ENCODE results near the gene IGFBP5. TPM values are rescaled to one million over a fixed set of nuclear protein-coding genes. Genes with fewer than 3 reads are reported as not detected.

IGFBP5 gene
- polyA plus RNA-seq, 1 donor = 58.4 TPM

GRCh38 chr2:216650626-216651257 is 44.6 kb downstream of the IGFBP5 start:
- WGBS (ENCODE audit: insufficient coverage, low lambda C conversion rate) = no CpG with 5 or more reads among the region's 3 CpGs
- peak overlapping the region; percentile 22 for H3K27ac ChIP-seq (ENCODE audit: low read length)

GRCh38 chr2:216649574-216649973 is 45.8 kb downstream of the IGFBP5 start:
- peaks cover 65% of the 10 kb centered on the region for H3K4me1 ChIP-seq (ENCODE audit: control insufficient read depth, insufficient read depth, low read length)
- no peak overlapping the region for H3K4me3 ChIP-seq (ENCODE audit: low read length)
- no CpG with 5 or more reads among the region's 5 CpGs for WGBS (ENCODE audit: insufficient coverage, low lambda C conversion rate)
- H3K36me3 ChIP-seq (ENCODE audit: control insufficient read depth, insufficient read depth, low read length) = peaks cover 8% of the 10 kb centered on the region
- no peaks in the 10 kb centered on the region for H3K9me3 ChIP-seq (ENCODE audit: control insufficient read depth, low read depth, low read length)
- DNase-seq = no peak
- H3K27ac ChIP-seq (ENCODE audit: low read length) = no peak overlapping the region
- H3K27me3 ChIP-seq (ENCODE audit: control insufficient read depth, insufficient read depth, low read length) = no peaks in the 10 kb centered on the region

More at GRCh38 chr2:216650626-216651257, 44.6 kb downstream of the IGFBP5 start:
- H3K9me3 ChIP-seq (ENCODE audit: control insufficient read depth, low read depth, low read length) = no peaks in the 10 kb centered on the region
- peaks cover 8% of the 10 kb centered on the region for H3K36me3 ChIP-seq (ENCODE audit: control insufficient read depth, insufficient read depth, low read length)
- peaks cover 60% of the 10 kb centered on the region for H3K4me1 ChIP-seq (ENCODE audit: control insufficient read depth, insufficient read depth, low read length)
- H3K4me3 ChIP-seq (ENCODE audit: low read length) = no peak overlapping the region
- DNase-seq = peak in 1 of 2 donors; percentile 36
- no peaks in the 10 kb centered on the region for H3K27me3 ChIP-seq (ENCODE audit: control insufficient read depth, insufficient read depth, low read length)

GRCh38 chr2:216648105-216648504 is 47.2 kb downstream of the IGFBP5 start:
- no peaks in the 10 kb centered on the region for H3K27me3 ChIP-seq (ENCODE audit: control insufficient read depth, insufficient read depth, low read length)
- peaks cover 11% of the 10 kb centered on the region for H3K36me3 ChIP-seq (ENCODE audit: control insufficient read depth, insufficient read depth, low read length)
- 100% methylated on average over 1 of the region's 3 CpGs for WGBS (ENCODE audit: insufficient coverage, low lambda C conversion rate)
- H3K4me3 ChIP-seq (ENCODE audit: low read length) = no peak overlapping the region
- H3K4me1 ChIP-seq (ENCODE audit: control insufficient read depth, insufficient read depth, low read length) = peaks cover 60% of the 10 kb centered on the region
- H3K27ac ChIP-seq (ENCODE audit: low read length) = no peak overlapping the region
- DNase-seq = peak in 1 of 2 donors; percentile 2
- H3K9me3 ChIP-seq (ENCODE audit: control insufficient read depth, low read depth, low read length) = no peaks in the 10 kb centered on the region

GRCh38 chr2:216646116-216646515 is 49.2 kb downstream of the IGFBP5 start:
- no CpG with 5 or more reads among the region's 3 CpGs for WGBS (ENCODE audit: insufficient coverage, low lambda C conversion rate)
- Histone ChIP-seq H3K4me3 (ENCODE audit: low read length) (no peak overlapping the region), H3K27ac (ENCODE audit: low read length) (peak overlapping the region; percentile 67), H3K9me3 (ENCODE audit: control insufficient read depth, low read depth, low read length) (no peaks in the 10 kb centered on the region), H3K27me3 (ENCODE audit: control insufficient read depth, insufficient read depth, low read length) (no peaks in the 10 kb centered on the region), H3K36me3 (ENCODE audit: control insufficient read depth, insufficient read depth, low read length) (peaks cover 11% of the 10 kb centered on the region), H3K4me1 (ENCODE audit: control insufficient read depth, insufficient read depth, low read length) (peaks cover 43% of the 10 kb centered on the region)
- DNase-seq = no peak

GRCh38 chr2:216645636-216645950 is 49.8 kb downstream of the IGFBP5 start:
- Histone ChIP-seq H3K27ac (ENCODE audit: low read length) (peak overlapping the region; percentile 67), H3K27me3 (ENCODE audit: control insufficient read depth, insufficient read depth, low read length) (no peaks in the 10 kb centered on the region), H3K4me3 (ENCODE audit: low read length) (no peak overlapping the region), H3K4me1 (ENCODE audit: control insufficient read depth, insufficient read depth, low read length) (peaks cover 37% of the 10 kb centered on the region), H3K36me3 (ENCODE audit: control insufficient read depth, insufficient read depth, low read length) (peaks cover 13% of the 10 kb centered on the region), H3K9me3 (ENCODE audit: control insufficient read depth, low read depth, low read length) (no peaks in the 10 kb centered on the region)
- WGBS (ENCODE audit: insufficient coverage, low lambda C conversion rate) = no CpG with 5 or more reads among the region's 3 CpGs
- DNase-seq = no peak

GRCh38 chr2:216644842-216645635 is 50.3 kb downstream of the IGFBP5 start:
- Histone ChIP-seq H3K4me1 (ENCODE audit: control insufficient read depth, insufficient read depth, low read length) (peaks cover 33% of the 10 kb centered on the region), H3K36me3 (ENCODE audit: control insufficient read depth, insufficient read depth, low read length) (peaks cover 14% of the 10 kb centered on the region), H3K27me3 (ENCODE audit: control insufficient read depth, insufficient read depth, low read length) (no peaks in the 10 kb centered on the region), H3K27ac (ENCODE audit: low read length) (peak overlapping the region; percentile 67), H3K9me3 (ENCODE audit: control insufficient read depth, low read depth, low read length) (no peaks in the 10 kb centered on the region), H3K4me3 (ENCODE audit: low read length) (no peak overlapping the region)
- WGBS (ENCODE audit: insufficient coverage, low lambda C conversion rate) = 0% methylated on average over 1 of the region's 4 CpGs
- DNase-seq = peak in 1 of 2 donors; percentile 86

GRCh38 chr2:216643986-216644659 is 51.2 kb downstream of the IGFBP5 start:
- peak overlapping the region; percentile 67 for H3K27ac ChIP-seq (ENCODE audit: low read length)
- DNase-seq = peak in 1 of 2 donors; percentile 68
- H3K4me3 ChIP-seq (ENCODE audit: low read length) = no peak overlapping the region
- peaks cover 19% of the 10 kb centered on the region for H3K36me3 ChIP-seq (ENCODE audit: control insufficient read depth, insufficient read depth, low read length)
- 17% methylated on average over 2 of the region's 5 CpGs for WGBS (ENCODE audit: insufficient coverage, low lambda C conversion rate)
- H3K4me1 ChIP-seq (ENCODE audit: control insufficient read depth, insufficient read depth, low read length) = peaks cover 26% of the 10 kb centered on the region
- no peaks in the 10 kb centered on the region for H3K9me3 ChIP-seq (ENCODE audit: control insufficient read depth, low read depth, low read length)
- no peaks in the 10 kb centered on the region for H3K27me3 ChIP-seq (ENCODE audit: control insufficient read depth, insufficient read depth, low read length)

- 33% methylated on average over 1 of the region's 3 CpGs for WGBS (ENCODE audit: insufficient coverage, low lambda C conversion rate)
- peak overlapping the region; percentile 99 for H3K27ac ChIP-seq (ENCODE audit: low read length)
- H3K27me3 ChIP-seq (ENCODE audit: control insufficient read depth, insufficient read depth, low read length) = peaks cover 11% of the 10 kb centered on the region
- DNase-seq = no peak
- peaks cover 35% of the 10 kb centered on the region for H3K4me1 ChIP-seq (ENCODE audit: control insufficient read depth, insufficient read depth, low read length)
- no peaks in the 10 kb centered on the region for H3K9me3 ChIP-seq (ENCODE audit: control insufficient read depth, low read depth, low read length)
- peaks cover 17% of the 10 kb centered on the region for H3K36me3 ChIP-seq (ENCODE audit: control insufficient read depth, insufficient read depth, low read length)
- no peak overlapping the region for H3K4me3 ChIP-seq (ENCODE audit: low read length)
Measured at GRCh38 chr2:216637472-216637871, 57.9 kb downstream of the IGFBP5 start.

GRCh38 chr2:216636551-216637450 is 58.5 kb downstream of the IGFBP5 start:
- H3K4me3 ChIP-seq (ENCODE audit: low read length) = peak overlapping the region; percentile 19
- WGBS (ENCODE audit: insufficient coverage, low lambda C conversion rate) = 20% methylated on average over 1 of the region's 29 CpGs
- peaks cover 36% of the 10 kb centered on the region for H3K4me1 ChIP-seq (ENCODE audit: control insufficient read depth, insufficient read depth, low read length)
- DNase-seq = peak; percentile 95 to 97
- no peaks in the 10 kb centered on the region for H3K9me3 ChIP-seq (ENCODE audit: control insufficient read depth, low read depth, low read length)
- H3K27me3 ChIP-seq (ENCODE audit: control insufficient read depth, insufficient read depth, low read length) = peaks cover 16% of the 10 kb centered on the region
- H3K27ac ChIP-seq (ENCODE audit: low read length) = peak overlapping the region; percentile 99
- peaks cover 17% of the 10 kb centered on the region for H3K36me3 ChIP-seq (ENCODE audit: control insufficient read depth, insufficient read depth, low read length)

All from large intestine (tissue), 3 donors.